Effector CD8-positive, alpha-beta T cell (primary cell): ENCODE results near the gene UTP25.
"Not testable (repeated sequence)": the region's sequence is repeated elsewhere in the genome, so short reads cannot be mapped to it uniquely, and the experiment has no call there.

Experiments used
- DNase-seq: peaks from one replicate; lab custom pipeline; 2025; lab: John Stamatoyannopoulos, UW
- total RNA-seq, 4 experiments: gene quantifications; one replicate each; lab custom pipeline; 2026; lab: John Stamatoyannopoulos, UW

The UTP25 gene
- total RNA-seq = 55.9 to 80.8 (median 74.5) reads per million in 4 experiments

DNA sequence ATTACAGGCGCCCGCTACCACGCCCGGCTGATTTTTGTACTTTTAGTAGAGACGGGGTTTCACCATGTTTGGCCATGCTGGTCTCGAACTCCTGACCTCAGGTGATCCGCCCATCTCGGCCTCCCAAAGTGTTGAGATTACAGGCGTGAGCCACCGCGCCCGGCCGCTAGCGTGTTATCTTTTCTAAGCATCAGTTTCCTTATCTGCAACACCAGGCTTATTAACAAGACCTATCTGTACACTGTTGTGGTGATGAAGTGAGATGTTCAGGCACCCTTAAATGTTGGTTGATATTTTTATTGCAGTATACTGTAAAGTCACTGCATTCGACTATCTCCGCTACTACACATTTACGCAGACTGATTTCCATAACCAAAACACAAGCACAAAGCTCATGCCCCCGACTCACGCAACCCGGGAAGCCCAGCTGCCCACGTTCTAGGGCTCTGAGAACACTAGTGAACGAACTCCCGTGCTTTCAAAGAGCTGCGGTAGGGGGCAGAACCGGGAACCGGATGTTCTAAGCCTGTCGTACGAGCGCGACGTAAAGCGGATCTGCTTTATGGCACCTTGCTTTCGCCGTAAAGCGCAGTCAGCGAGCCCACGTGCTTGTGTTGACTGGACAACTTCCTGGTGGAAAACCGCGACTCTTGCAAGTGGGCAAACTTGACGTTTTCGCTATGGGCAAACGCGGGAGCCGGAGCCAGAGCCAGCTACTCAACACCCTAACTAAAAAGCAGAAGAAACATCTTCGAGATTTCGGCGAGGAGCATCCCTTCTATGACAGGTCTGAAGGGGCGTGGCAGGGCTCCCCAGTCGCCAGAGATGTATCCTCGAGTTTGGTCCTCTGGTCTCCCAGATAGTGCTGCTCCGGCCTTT is at the start of gene UTP25:
UTP25 (plus strand) TSS at position 589 of the 879 bp plus-strand sequence; CDS start at position 681, 92 bp downstream.
- DNase-seq = peak; percentile 89

GRCh38 chr1:209778102-209778501 is 49.7 kb upstream of the UTP25 start:
- no peak for DNase-seq

- no peak for DNase-seq
These were observed 47.5 kb upstream of the UTP25 start for GRCh38 chr1:209780268-209780667.

GRCh38 chr1:209783386-209783785 is 44.4 kb upstream of the UTP25 start:
- no peak for DNase-seq

DNA sequence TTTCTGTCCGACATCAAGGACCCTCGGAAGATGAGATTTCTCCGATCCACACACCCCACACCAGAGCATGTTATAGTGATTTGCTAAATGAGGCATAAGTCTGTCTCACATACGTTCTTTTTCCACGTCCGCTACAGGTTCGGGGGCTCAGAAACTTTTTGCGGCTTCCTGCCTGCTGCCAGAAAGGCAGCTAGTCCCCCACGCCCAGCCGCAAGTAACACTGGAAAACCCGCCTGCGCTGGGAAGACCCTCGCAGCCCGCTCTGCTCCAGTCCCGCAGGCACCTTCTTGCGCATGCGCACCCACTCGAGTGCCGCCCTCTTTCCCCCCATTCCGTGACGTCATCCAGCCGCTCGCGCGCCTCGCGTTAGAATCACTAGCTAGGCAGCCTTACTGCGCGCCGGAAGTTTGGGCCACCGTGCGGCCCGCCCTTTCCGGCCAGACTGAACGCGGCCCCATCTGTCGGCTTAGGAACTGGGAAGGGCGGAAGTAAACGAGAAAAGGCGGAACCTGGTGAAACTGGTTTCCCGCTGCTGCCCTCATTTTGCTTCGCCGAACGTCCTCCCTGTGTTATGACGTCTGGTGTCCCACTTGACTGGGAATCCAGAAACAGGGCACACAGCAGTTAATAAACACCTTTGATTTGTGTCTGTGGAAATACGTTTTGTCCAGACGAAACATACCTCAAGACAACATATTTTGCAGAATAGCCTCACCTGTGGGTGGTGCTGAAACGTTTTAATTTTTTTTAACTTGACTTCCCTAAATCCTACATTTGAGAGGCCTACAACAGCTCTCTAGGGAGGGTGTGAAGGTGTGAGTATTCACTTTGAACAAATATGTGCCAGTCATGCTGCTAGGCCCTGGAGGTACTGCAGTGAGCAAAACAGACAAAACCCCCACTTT is 43.3 kb upstream of the UTP25 start, which contains the start of gene C1orf74:
C1orf74 (minus strand) TSS at position 295 of the 905 bp plus-strand sequence. CDS start 925 bp downstream, outside the sequence.
- peak; percentile 99 for DNase-seq

GRCh38 chr1:209785592-209785991 is 42.2 kb upstream of the UTP25 start:
- no peak for DNase-seq

DNA sequence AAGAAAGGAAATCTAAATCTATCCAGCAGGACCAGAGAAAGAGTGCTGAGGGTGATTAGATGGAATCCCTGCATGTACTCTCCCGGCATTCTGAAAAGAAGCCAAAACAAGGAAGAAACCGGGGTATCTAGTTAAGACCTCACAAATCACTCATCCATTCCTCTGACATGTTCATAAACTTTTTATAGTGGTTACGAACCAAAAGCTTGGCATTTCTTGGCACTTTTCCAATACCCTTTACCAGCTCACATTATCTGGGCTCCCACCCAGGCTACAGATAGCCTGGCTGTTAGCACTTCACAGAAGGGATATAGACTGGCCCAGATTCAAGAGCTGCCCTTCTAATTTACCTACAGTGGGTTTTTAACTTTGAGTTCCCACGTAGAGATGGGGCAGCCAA is 41.6 kb upstream of the UTP25 start:
- no peak for DNase-seq

DNA sequence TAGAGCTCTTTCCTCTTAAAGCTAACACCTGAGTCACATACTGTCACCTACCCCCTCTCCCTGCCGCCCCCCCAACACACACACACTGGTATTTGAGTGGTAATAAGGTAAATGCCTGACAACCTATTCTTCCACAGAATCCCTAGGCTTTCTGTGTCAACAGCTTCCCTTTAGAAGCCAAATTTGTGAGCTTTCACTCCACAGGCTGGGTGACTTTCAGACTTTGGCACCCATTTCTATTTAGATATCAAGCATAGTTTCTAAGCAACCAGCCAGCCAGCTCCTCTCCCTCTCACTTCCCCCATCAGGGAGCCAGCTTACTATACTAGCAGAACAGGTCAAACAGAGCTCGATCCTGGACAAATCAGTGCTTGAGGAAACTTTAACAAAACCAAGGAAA is 40.2 kb upstream of the UTP25 start:
- DNase-seq = no peak

DNA sequence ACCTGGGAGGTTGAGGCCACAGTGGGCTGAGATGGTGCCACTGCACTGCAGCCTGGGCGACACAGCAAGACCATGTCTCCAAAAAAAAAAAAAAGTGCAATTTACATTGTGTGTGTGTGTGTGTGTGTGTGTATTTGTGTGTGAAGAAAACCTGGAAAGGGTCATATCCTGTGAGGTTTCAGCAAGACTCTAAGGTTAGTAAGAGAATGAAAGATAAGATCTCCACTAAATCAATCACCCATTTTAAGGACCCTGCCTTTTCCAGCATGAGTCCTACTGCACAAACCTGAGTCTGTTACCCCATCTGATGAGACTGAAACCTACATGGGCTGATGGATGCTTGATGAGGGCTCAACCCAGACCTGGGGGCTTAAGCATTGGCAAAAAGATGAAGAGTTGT is 38.5 kb upstream of the UTP25 start:
- no peak for DNase-seq

GRCh38 chr1:209790286-209791193 is 37.2 kb upstream of the UTP25 start:
- no peak for DNase-seq

- DNase-seq = no peak
These were observed 35.9 kb upstream of the UTP25 start for GRCh38 chr1:209791920-209792319.

- DNase-seq = not testable (repeated sequence)
These were observed 34.1 kb upstream of the UTP25 start for GRCh38 chr1:209793711-209794110.

- DNase-seq = no peak
These were observed 29.7 kb upstream of the UTP25 start for GRCh38 chr1:209797978-209798639.

DNA sequence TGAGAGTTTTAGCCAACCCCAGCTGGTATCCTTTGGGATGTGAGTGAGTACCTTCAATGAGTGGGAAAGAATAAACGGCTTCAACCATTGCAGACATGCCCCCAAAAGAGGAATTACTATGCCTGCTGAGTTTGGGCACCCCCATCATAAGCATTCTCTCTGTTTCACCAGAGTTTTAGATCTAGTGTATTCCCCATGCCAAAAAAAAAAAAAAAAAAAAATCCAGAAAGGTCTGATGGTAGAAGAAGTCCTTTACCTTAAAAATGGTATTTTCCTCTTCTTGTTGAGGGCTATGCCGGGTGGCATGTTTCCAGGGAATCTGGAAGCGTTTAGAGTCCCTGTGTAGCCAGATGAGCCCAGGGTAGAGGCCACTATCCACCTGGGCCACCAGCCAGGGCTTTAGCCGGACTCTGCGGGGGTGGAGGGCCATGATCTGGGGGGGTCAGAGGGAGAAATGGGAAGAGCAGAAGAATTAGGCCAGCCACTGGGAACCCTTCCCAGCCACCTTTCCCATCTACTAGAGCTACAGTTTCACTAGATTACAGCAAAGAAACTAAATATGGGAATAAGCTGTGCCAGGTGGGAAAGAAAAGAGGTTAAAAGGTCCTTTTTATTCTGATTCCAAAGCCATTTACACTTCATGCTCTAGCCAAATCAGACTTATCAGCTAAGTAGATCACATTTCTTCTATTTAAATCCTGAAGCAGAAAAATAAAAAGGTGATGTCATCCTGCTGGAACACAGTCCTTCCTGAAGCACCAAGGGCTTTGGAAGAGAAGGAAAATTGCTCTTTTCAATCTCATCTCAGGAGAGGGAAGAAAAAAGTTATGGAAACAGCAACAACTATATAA is 26.6 kb upstream of the UTP25 start:
- DNase-seq = no peak

DNA sequence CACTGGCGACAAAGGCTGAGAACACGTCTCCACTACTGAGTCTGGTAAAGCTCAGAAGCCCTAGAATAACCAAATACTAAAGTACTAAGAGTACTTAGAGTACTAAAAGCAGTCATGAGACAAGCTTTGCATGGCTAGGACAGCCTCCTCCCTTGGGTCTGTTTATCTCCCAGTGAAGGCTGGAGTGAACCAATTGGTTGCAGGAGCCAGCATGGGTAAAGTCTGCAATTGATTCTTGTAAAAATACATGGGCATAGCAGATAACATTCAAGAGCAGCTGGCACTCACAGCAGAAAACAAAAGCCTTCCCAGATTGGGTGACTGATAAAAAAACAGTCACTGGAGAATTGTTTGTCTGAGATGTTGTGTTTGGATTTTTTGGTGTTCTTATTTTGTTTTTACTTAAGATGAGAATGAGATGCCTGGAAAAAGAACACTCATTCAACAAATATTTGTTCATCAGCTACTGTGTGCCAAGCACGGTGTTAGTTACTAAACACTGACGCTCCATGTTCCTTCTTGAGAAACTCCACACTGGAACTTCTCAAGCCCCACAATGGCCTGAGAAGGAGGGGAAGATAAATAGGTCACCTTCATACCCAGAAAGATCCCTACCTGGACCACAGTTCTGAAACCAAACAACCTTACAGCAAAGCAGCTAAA is 25.5 kb upstream of the UTP25 start:
- no peak for DNase-seq

DNA sequence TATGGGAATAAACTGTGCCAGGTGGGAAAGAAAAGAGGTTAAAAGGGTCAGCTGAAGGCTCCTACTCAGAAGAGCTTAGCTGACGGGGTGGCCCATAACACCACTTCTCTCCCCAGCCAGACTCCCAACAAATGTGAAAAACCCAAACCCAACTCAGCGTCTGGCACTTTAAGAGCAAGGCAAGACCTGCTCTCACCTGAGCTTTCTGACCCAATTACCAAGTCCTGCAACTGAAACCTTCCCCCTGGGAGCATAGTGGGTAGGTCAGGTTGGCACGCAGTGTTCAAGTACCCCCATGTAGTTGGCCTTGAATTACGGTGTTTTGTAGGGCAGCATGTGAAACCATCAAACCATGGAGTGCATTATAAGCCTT is 25.0 kb upstream of the UTP25 start:
- DNase-seq = no peak

GRCh38 chr1:209803568-209803967 is 24.2 kb upstream of the UTP25 start:
- no peak for DNase-seq

DNA sequence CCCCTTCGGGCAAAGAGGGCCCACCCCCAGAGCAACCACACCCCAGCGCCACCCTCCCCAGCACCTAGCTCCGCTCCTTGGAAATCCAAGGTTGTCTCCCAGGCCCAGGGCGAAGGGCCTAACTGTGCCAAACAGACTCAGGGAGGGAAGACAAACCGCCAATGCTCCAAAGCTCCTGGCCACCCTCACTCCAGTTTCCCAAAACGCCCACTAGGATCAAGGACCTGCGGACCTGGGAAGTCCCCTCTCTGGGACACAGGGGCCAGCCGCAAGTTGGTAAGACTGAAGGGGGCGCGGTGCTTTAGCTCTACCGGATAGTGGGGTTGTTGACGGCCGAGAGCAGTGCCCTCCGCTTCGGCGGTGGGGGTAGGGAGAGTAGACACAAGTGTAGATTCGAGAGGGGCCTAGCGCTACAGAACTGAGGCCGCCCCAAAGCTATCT is 22.4 kb upstream of the UTP25 start:
- DNase-seq = no peak
